GM21786 (cell line): ENCODE measurements around the gene MAD2L1.

Source experiments
- ATAC-seq: cut with Tn5 transposase; IDR thresholded peaks from one replicate; pipeline ENCODE4 v1.9.1; 2021; ENCODE audit not compliant: unreplicated experiment

The MAD2L1 gene

DNA sequence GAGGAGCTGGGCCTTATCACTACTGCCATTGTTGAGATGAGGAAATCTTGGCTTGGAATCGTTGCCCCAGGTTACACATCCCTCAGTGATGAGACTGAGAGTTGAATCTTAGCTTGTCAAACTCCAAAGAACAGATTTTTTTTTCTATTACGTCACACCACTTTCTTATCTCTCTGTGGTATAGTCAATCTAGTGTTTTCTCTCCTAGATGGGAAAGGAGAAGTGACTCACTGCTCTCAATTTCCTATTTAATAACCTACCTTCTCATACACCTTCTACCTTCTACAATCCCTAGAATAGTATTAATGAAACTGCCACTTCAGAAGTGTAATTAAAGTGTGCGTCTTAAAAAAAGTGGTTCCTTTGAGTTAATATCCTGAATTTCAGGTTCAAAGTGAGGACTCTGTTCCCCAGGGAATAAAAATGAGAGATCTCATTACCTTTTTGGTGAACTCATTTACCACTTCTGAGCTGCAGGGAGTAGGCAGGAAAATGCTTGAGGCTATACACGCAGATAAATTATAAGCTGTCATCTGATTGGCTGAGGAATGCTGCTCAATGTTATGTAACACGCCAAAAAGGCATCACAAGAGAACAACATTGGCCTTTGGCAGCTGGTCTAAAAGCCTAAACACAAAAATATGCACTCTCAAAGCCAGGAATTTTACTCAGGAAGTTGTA lies 59.3 kb downstream of the MAD2L1 start:
- ATAC-seq, result no peak
